GM19193 (cell line): ENCODE data around the gene B3GALT2.

ENCODE experiments used
- POLR2A ChIP-seq: IDR thresholded peaks from 4 replicates; pipeline ENCODE4 v1.6.1; 2011; ENCODE audit not compliant: insufficient read depth, insufficient read length; ENCODE audit errors: extremely low read depth

Gene B3GALT2

GRCh38 chr1:193189442-193190095 lies 3.2 kb upstream of the B3GALT2 start:
- TF ChIP-seq POLR2A: no peak

GRCh38 chr1:193187114-193187513 lies 701 bp upstream of the B3GALT2 start:
- TF ChIP-seq POLR2A: no peak

DNA sequence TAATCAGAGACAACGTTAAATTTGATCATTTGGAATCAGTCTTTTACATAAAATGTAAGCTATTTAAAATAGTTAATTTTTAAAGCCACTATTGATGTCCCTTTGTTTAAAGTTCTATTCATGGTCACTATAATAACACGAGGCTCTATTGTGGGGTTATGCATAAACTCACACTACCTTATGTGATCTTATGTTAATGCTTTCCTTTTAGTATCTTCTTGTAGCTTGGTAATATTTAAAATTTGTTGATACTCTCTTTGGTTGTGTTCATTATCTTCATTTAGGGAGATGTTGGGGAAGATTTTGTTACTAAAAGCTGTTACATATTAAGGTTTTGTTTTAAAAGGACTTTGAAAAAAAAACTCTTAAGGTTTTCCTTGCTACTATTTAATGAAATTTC lies 1.2 kb downstream of the B3GALT2 start:
- no peak for TF ChIP-seq POLR2A

DNA sequence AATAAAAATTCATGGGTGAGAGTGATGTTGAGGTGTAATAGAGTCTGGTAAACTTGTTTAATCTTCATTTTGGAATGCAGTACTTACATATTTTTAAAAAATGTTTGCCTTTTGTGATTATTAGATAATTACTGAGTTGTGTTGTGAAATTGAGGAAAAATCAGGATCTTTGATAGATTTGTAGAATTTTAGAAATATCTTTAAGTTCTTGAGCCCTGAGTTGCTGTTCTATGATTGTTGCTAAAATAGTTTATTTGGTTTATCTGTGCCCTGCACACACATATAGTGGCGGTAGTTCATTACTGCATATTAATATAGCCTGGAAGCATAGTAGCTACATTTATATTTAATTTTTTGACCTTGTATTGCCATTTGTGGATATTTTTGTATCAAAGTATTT lies 1.6 kb downstream of the B3GALT2 start:
- TF ChIP-seq POLR2A: no peak

- no peak for TF ChIP-seq POLR2A
Measured at GRCh38 chr1:193183019-193183627, 3.3 kb downstream of the B3GALT2 start.

GRCh38 chr1:193181985-193182384 lies 4.4 kb downstream of the B3GALT2 start:
- TF ChIP-seq POLR2A: no peak

GRCh38 chr1:193181536-193181935 lies 4.9 kb downstream of the B3GALT2 start:
- no peak for TF ChIP-seq POLR2A

GRCh38 chr1:193179094-193179493 lies 7.3 kb downstream of the B3GALT2 start:
- no peak for TF ChIP-seq POLR2A

DNA sequence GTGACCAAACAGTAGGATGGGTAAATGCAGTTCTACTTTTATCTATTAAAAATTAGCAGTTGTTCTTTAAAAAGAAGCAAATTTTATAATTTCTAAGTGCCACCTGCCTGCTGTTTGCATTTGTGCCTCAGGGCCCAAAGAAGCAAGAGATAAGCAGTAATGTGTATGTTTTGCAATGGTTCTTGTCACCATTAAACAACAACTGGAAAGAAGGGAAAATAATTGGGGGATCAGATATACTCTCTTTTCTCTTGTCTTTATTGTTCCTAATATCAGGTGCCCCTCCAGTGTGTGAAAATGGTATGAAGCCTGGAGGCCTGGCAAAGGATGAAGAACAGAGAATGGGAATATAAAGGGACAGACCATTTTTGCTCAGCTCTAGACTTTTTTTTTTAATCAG lies 9.6 kb downstream of the B3GALT2 start:
- TF ChIP-seq POLR2A: no peak

DNA sequence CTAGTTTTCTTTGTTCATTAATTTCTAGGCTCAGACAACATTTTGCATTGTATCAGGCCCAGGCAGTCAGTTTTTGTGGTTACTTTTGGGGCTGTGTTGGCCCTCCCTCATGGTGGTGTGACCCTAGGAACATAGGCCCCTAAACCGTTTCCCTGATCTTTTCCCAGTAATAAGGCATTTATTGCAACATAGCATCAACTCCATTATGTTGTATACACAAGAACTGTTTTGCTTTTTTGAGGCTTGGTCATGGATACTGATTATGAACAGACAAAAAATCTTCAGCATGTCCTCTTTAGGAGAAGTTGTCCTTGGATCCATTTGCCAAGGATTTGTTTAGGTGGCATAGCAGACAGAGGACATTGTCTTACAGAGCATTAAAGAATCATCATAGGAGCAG lies 10.3 kb downstream of the B3GALT2 start:
- TF ChIP-seq POLR2A: no peak

GRCh38 chr1:193157360-193157759 lies 29.1 kb downstream of the B3GALT2 start:
- no peak for TF ChIP-seq POLR2A

DNA sequence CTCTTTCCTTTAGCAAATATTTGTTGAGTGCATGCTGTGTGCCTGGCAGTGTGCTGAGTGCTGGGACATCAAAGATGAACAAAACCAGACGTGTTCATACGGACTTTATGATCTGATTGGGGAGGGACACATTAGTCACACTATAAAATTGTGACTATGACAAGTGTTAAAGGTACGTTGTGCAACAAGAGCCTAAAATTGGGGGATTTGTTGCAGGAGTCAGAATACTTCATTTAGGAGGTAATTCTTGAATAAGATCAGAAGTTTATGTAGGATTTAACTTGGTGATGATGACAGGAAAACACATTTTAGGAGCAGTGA lies 29.6 kb downstream of the B3GALT2 start:
- TF ChIP-seq POLR2A: no peak

GRCh38 chr1:193156117-193156821 lies 30.1 kb downstream of the B3GALT2 start:
- TF ChIP-seq POLR2A: no peak

GRCh38 chr1:193144999-193145398 lies 41.4 kb downstream of the B3GALT2 start:
- TF ChIP-seq POLR2A: no peak

DNA sequence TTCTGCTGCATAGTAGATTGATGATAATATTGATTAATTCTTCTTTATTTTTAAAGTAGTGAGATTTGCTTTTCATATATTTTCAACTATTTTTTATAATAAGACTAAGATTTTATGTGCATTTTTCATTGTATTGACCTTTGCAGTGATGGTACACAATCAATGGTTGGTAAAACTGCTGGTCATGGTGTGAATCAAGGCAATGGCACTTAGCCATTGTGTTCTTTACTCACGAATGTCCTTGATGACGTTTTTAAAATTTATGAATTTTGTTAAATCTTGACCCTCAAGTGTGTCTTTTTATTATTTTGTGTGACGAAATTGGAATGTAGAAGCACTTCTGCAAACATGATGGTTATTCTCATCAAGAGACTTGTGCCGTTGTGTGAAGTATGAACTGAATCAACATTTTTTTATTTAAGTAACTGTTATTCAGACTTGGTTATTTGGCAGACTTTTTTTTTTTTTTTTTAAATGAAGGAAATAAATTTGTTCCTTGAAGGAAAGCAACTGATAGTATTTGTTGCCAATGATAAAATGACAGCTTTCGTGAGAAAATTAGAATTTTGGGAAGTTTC lies 42.0 kb downstream of the B3GALT2 start:
- TF ChIP-seq POLR2A: no peak

- no peak for TF ChIP-seq POLR2A
Measured at GRCh38 chr1:193143285-193143684, 43.1 kb downstream of the B3GALT2 start.
